ENCODE measurements around the gene STIP1. TPM values are rescaled to one million over a fixed set of nuclear protein-coding genes. Genes with fewer than 3 reads are reported as not detected.

STIP1 gene
- total RNA-seq, 4 donors from 2014 or later = 141 to 193 (median 168) TPM

DNA sequence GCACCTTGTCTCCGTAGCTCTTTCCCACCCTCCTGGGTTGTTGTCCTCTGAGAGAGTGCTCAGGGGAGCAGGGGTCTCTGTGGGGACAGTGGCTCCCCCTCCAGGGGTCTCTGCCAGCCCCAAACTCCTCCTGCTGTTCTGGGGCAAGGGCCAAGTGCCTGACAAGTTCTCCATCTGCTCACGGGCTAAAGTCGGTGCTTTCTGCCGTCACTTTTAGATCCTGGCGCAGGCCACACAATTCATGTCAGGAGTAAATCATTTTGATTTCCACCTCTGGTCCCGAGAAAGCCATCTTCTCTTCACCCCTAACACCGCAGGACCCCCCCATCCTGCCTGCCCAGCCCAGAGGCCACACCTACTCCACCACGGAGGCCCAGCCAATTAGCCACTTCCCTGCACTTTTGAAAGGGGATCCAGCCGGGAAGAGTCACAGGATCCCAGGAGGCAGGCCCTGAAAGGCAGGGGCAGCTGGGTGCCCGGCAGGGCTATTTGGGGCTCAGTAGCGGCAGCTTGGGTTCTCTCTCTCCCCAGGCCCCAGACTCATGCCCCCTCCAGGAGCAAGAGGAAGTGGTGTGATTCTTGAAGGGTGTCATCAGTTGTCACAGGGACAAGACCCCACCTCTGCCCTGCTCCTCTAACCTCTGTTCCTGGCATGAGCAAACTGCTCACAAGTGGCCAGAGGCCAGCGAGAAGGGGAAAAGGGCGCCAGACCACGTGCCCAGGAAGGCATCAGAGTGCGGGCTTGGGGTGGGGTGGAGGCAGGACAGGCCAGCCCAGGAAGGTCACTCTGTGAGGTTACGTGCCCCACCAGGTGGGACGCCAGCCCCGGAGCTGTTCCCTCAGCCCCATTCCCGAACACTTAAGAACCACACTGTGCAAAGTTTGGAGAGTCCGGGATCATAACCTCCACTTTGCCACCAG lies 21.3 kb upstream of the STIP1 start:
- peak; percentile 79 to 87 for TF ChIP-seq POLR2A (IDR thresholded peaks at IDR 0.05)
- TF ChIP-seq, protein P1, sequence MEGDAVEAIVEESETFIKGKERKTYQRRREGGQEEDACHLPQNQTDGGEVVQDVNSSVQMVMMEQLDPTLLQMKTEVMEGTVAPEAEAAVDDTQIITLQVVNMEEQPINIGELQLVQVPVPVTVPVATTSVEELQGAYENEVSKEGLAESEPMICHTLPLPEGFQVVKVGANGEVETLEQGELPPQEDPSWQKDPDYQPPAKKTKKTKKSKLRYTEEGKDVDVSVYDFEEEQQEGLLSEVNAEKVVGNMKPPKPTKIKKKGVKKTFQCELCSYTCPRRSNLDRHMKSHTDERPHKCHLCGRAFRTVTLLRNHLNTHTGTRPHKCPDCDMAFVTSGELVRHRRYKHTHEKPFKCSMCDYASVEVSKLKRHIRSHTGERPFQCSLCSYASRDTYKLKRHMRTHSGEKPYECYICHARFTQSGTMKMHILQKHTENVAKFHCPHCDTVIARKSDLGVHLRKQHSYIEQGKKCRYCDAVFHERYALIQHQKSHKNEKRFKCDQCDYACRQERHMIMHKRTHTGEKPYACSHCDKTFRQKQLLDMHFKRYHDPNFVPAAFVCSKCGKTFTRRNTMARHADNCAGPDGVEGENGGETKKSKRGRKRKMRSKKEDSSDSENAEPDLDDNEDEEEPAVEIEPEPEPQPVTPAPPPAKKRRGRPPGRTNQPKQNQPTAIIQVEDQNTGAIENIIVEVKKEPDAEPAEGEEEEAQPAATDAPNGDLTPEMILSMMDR (IDR thresholded peaks at IDR 0.05 in 4 of 5, conservative IDR thresholded peaks at IDR 0.05 in 1 of 5) = no peak
- intact Hi-C loops (cut with DNase I; ENCODE audit: low total_unique reads) = loop anchor here (5.0 kb wide), 1 partner anchor 63 kb away; the partner anchor contains the start of genes NUDT22 and TRPT1
- Histone ChIP-seq H3K36me3 (no peaks in the 10 kb centered on the region), H3K27ac (peak overlapping the region; percentile 94 to 98 (median 97)), H3K4me1 (peaks cover 22 to 34% of the 10 kb centered on the region in 2 donors), H3K9me3 (no peaks in the 10 kb centered on the region), H3K4me3 (peak overlapping the region; percentile 58 to 84 (median 77)), H3K27me3 (no peaks in the 10 kb centered on the region)
- DNase-seq = peak; percentile 83 to 93
- in situ Hi-C loops (cut with MboI; ENCODE audit: low sequenced_read_pairs in 4 of 4) = loop anchor here in 1 of 4 donors (25.0 kb wide), 1 partner anchor 327 kb away; the partner anchor contains the start of gene MARK2
- ATAC-seq = peak; percentile 78 to 83

DNA sequence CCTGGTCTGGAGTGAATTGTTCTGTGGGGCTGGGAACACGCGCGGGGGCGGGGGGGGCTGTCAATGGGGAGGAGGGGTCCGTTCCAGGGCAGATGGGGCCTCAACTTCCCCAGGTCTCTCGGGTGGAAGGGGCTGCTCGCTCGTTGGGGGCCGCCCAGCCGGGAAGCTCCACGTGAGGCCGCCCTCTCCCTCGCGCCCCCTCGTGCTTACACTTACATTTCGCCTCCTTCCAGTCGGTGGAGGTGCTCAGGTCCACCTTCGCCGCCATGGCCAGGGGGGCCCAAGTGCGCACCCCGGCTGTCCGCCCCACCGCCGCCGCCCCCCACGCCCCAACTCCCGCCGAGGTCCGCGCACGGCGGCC lies 20.5 kb upstream of the STIP1 start:
- DNase-seq (peak in 1 of 2 donors; percentile 29), ATAC-seq (peak; percentile 13 to 20)
- no peaks in the 10 kb centered on the region for H3K9me3 ChIP-seq
- in situ Hi-C loops (cut with MboI; ENCODE audit: low sequenced_read_pairs in 4 of 4) (loop anchor here in 1 of 4 donors (25.0 kb wide), 1 partner anchor 328 kb away; the partner anchor contains the start of gene MARK2), intact Hi-C loops (cut with DNase I; ENCODE audit: low total_unique reads) (loop anchor here (5.0 kb wide), 1 partner anchor 62 kb away; the partner anchor contains the start of genes NUDT22 and TRPT1)
- TF ChIP-seq, protein P1 (IDR thresholded peaks at IDR 0.05 in 4 of 5, conservative IDR thresholded peaks at IDR 0.05 in 1 of 5) = no peak
- no peak for TF ChIP-seq POLR2A (IDR thresholded peaks at IDR 0.05)
- peak overlapping the region; percentile 58 to 84 (median 77) for H3K4me3 ChIP-seq
- H3K4me1 ChIP-seq = peaks cover 22 to 29% of the 10 kb centered on the region in 2 donors
- peak overlapping the region; percentile 94 to 98 (median 97) for H3K27ac ChIP-seq
- H3K36me3 ChIP-seq = no peaks in the 10 kb centered on the region
- H3K27me3 ChIP-seq = no peaks in the 10 kb centered on the region

DNA sequence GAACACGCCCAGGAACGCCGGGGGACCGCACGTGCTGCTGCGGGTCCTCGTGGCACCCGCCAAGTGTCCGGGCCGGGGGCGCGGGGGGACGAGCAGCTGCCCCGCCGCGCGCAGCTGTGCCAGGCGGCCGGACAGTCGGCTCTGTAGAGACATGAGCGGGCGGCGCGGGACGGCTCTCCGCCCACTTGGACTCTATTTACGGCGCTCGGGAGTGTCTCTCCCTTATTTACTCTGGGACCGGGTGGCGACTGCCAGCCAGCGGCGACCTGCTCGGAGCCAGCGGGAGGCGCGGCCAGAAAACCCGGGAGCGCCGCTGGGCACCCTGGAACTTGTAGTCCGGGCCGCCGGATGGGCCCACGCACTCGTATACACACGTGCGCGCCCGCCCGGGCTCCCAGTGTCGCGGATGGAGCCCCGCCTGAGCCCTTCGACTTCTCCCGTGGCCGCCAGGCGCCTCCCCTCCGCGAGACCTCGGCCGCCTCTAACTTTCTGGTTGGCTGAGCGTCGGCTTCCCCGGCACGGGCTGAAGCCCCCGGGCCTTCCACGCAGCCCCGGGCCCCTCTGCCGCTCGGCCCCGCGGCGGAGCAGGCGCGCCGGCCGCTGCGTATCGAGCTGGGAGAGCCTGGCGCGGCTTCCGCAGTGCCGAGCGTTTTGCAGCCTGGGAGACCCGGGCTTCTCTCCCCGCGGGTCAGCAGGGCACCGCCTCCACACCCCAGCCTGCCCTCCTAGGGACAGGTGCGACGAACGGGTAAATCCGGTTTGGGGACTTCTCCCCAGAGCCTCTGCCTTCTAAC lies 19.9 kb upstream of the STIP1 start, which contains the start of gene MACROD1:
Gene MACROD1 (minus strand): TSS at position 272 of the 794 bp plus-strand sequence. CDS start 119 bp downstream, at position 153.
- intact Hi-C loops (cut with DNase I; ENCODE audit: low total_unique reads) (loop anchor here (2.0 to 5.0 kb wide), 2 partner anchors 15 to 61 kb away; partner anchors contain the start of genes NUDT22 and TRPT1), in situ Hi-C loops (cut with MboI; ENCODE audit: low sequenced_read_pairs in 4 of 4) (loop anchor here in 1 of 4 donors (25.0 kb wide), 1 partner anchor 329 kb away; the partner anchor contains the start of gene MARK2)
- Histone ChIP-seq H3K36me3 (no peaks in the 10 kb centered on the region), H3K4me1 (peaks cover 22 to 29% of the 10 kb centered on the region in 2 donors), H3K9me3 (no peaks in the 10 kb centered on the region), H3K27me3 (no peaks in the 10 kb centered on the region), H3K27ac (peak within 1 kb of the TSS; percentile 94 to 98 (median 97)), H3K4me3 (peak within 1 kb of the TSS; percentile 58 to 84 (median 77))
- peak; percentile 92 to 95 for DNase-seq
- ATAC-seq = peak; percentile 64 to 65
- TF ChIP-seq POLR2A (IDR thresholded peaks at IDR 0.05) = peak; percentile 96 to 98
- TF ChIP-seq, protein P1 (IDR thresholded peaks at IDR 0.05 in 4 of 5, conservative IDR thresholded peaks at IDR 0.05 in 1 of 5) = peak in 2 of 5 experiments; percentile 9 to 11

DNA sequence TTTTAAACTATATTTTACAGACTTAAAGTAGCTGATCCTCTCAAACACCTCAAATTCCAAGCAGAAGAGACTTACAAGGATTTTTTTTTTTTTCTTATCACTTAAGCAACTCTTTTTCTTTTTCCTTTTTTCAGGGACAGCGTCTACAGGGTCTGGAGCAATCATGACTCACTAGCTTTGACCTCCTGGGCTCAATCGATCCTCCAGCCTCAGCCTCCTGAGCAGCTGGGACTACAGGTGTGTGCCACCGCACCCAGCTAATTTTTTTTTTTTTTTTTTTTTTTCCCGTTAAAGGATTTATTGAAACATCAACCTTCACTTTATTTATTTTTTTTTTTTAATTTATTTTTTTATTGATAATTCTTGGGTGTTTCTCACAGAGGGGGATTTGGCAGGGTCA lies 15.6 kb upstream of the STIP1 start:
- no peak for ATAC-seq

More for the DNA sequence above, 15.6 kb upstream of the STIP1 start:
- Histone ChIP-seq H3K27ac (no peak overlapping the region), H3K36me3 (no peaks in the 10 kb centered on the region), H3K4me3 (no peak overlapping the region), H3K4me1 (peaks cover 0 to 4% of the 10 kb centered on the region in 2 donors), H3K27me3 (no peaks in the 10 kb centered on the region), H3K9me3 (no peaks in the 10 kb centered on the region)
- in situ Hi-C loops (cut with MboI; ENCODE audit: low sequenced_read_pairs in 4 of 4) = loop anchor here in 1 of 4 donors (25.0 kb wide), 1 partner anchor 333 kb away; the partner anchor contains the start of gene MARK2
- TF ChIP-seq, protein P1 (IDR thresholded peaks at IDR 0.05 in 4 of 5, conservative IDR thresholded peaks at IDR 0.05 in 1 of 5) = no peak
- no peak for TF ChIP-seq POLR2A (IDR thresholded peaks at IDR 0.05)
- intact Hi-C loops (cut with DNase I; ENCODE audit: low total_unique reads) = no loop called here
- no peak for DNase-seq
